GM19328 (cell line): ENCODE results near the gene SV2C.
"Not testable (repeated sequence)": the region's sequence is repeated elsewhere in the genome, so short reads cannot be mapped to it uniquely, and the experiment has no call there.

Source experiments
- ATAC-seq: cut with Tn5 transposase; IDR thresholded peaks from one replicate; pipeline ENCODE4 v1.9.1; 2021; ENCODE audit warnings: mild to moderate bottlenecking, moderate library complexity; ENCODE audit not compliant: unreplicated experiment

SV2C gene

GRCh38 chr5:76197726-76198125, 114.5 kb downstream of the SV2C start:
- ATAC-seq: no peak

GRCh38 chr5:76199336-76200318, 116.4 kb downstream of the SV2C start:
- ATAC-seq: no peak

DNA sequence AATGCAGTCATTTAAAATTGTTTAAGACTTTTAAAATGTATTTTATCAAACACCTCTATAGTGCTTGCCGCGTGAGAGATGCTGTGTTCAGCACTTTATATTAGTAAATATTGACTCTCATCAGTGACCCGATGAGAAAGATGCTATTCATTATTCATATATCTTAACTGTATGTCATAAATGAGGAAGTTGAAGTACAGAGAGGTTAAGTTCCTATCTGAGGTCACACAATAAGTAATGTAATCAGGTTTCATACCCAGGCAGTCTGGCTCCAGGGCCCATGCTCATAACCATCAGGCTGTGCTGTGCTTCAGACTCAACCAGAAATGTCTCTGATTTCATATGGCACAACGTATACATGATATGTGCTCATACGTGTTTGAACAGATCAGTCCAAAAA, 119.0 kb downstream of the SV2C start:
- ATAC-seq: no peak

DNA sequence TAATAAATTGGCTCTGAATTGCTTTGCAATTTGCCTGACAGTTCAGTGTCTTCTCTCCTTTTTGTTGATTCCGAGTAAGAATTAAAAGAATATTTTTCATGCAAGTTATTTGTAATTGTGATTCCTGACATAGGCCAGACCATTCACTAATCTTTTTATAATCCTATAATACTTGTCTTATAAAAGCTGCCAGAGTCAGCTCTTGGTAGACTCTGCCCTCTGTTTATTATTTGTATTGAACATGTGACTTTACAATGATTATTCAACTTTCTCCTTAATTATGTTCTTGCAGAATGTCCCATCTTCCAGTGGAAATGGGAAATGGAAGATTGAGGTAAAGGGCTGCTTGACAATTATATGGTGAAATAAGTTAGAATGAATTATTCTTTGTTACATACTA, 121.0 kb downstream of the SV2C start:
- no peak for ATAC-seq

GRCh38 chr5:76204713-76205112, 121.5 kb downstream of the SV2C start:
- no peak for ATAC-seq

GRCh38 chr5:76207120-76207519, 123.9 kb downstream of the SV2C start:
- no peak for ATAC-seq

- ATAC-seq: no peak
Observed at GRCh38 chr5:76209297-76209696, 126.1 kb downstream of the SV2C start.

DNA sequence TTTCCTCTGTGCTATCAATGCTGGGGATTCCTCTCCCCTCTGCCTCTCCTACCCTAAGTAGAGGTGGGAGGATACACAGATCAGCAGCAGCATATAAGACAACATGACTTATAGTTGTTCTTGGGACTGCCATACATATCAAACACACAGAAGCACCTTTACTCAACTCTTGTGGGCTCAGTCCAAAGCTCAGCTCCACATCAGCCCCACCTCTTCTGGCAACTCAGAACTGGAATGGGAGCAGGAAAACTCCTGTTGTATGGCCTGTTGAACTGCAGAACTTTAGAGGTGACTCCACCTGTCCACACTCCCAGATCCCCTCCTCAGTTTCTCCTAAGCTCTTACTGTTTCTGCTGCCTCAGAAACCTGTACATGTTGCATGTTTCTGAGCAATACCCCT, 127.8 kb downstream of the SV2C start:
- no peak for ATAC-seq

- ATAC-seq: no peak
Observed at GRCh38 chr5:76213858-76214257, 130.7 kb downstream of the SV2C start.

GRCh38 chr5:76216748-76217147, 133.6 kb downstream of the SV2C start:
- no peak for ATAC-seq

DNA sequence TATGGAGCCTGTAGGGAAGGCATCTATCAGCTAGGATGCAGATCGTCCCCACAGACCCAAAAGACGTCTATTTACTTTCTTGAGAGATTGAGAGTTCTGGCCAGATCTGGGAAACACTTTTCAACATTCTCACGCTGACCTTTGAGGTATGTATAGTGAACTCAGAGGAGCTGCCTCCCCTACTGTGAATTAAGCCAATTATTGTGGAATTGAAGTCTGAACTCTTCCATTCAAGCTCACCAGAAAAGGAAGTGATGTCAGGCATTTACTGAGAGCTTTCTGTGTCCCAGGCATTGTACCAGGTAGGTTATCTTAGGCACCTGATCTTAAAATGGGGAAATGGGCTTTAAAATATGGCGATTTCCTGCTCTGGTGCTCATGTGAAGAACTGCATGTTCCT, 136.5 kb downstream of the SV2C start:
- no peak for ATAC-seq

DNA sequence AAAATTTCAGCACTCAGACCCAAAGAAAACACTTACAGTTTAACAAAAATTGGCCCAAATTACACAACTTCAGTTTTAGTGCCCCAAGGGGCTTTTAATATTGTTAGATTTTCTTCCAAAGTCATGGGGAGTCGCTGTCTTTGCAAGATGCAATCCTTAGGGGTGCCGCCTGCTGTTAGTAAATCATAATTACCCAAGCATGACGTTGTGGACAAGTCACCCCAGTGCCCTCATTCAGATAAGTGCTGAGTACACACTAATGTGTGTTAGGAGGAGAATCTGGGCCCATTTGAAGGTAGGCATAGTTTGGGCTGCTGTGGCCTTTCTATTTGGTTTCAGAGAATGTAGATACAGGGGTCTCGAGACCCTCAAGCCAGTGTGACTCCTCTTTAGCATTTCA, 138.1 kb downstream of the SV2C start:
- no peak for ATAC-seq

DNA sequence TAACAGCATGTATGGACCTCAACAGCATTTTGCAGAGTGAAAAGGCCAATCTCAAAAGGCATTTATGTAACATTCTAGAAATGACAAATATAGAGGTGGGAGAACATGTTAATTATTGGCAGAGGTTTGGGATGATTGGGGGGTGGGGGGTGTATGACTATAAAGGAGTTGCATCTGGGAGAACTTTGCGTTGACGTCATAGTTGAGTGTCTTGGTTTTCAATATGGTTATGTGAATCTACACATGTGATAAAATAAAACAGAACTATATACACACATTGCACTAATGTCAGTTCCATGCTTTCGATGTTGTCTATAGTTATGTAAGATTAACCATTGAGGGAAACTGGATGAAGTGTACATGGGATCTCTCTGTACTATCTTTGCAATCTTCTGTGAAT, 139.1 kb downstream of the SV2C start:
- ATAC-seq: no peak

DNA sequence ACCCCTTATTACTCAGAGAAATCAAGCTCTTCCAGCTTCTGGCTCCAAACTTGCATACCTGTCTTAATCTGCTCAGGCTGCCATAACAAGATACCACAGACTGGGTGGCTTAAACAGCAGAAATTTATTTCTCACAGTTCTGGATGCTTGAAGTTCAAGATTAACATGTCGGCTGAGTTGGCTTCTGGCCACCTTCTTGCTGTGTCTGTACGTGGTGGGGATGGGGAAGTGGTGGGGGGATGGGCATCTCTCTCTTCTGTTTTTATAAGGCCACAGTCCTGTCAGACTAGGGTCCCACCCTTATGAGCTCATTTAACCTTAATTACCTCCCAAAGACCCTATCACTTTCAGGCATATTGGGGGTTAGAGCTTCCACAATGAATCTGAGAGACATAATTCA, 140.5 kb downstream of the SV2C start:
- no peak for ATAC-seq

DNA sequence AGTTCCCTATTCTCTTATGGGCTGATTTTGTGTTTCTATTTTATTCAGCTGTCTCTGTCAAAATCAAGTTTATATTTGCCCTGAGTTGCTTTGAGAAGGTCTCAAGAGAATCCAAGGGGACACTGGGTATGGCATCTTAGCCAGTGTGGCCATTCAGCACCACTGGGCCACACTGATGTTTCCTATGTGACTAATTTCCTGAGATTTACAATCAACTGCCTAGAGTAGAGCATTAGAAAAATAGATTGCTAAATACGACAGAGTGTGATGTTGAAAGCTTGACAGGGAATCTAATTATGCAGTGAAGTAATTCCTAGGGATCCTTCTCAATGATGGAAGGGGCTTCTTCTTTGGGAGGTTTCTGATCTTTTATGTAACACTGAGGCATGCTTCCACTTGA, 141.7 kb downstream of the SV2C start:
- no peak for ATAC-seq

- no peak for ATAC-seq
Observed at GRCh38 chr5:76225336-76225735, 142.2 kb downstream of the SV2C start.

GRCh38 chr5:76229900-76230299, 146.7 kb downstream of the SV2C start:
- ATAC-seq: no peak

DNA sequence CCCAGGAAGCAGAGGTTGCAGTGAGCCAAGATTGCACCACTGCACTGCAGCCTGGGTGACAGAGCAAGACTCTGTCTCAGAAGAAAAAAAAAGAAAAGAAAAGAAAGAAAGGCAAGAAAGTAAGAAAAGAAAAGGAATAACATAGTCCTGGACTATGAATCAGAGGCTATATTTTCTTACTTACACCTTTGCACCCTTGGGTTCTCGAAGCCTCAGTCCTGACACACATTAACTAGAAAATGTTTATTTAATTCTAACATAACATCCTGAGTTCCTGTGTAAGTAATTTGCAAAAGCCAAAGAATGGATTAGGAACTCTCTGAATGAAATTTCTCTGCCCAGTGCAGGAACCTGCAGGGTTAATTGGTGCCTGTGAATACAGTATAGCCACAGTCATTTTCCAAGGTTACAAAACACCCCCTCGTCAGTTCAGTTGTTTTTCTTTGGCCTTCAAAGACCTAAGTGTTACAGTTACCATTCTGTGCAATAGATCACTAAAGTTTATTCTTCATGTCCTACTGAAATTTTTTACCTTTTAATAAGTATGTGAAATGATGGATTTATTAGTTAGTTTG, 147.6 kb downstream of the SV2C start:
- ATAC-seq: no peak

- no peak for ATAC-seq
Observed at GRCh38 chr5:76234665-76235064, 151.5 kb downstream of the SV2C start.

DNA sequence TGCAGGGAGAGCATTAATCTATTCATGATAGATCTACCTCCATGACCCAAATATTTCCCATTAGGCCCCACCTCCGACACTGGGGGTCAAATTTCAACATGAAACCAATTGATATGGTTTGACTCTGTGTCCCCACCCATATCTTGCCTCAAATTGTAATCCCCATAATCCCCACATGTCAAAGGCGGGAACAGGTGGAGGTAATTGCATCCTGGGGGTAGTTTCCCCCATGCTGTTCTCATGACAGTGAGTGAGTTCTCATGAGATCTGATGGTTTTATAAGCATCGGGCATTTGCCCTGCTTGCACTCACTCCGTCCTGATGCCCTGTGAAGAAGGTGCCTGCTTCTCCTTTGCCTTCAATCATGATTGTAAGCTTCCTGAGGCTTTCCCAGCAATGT, 153.5 kb downstream of the SV2C start:
- ATAC-seq: no peak

GRCh38 chr5:76240336-76240735, 157.2 kb downstream of the SV2C start:
- ATAC-seq: no peak

GRCh38 chr5:76242155-76242554, 159.0 kb downstream of the SV2C start:
- not testable (repeated sequence) for ATAC-seq
